ENCODE measurements around the gene RCN2. TPM values are rescaled to one million over a fixed set of nuclear protein-coding genes. Genes with fewer than 3 reads are reported as not detected.

Gene RCN2
- total and polyA plus RNA-seq, 2 donors = 42.9 to 108 TPM

GRCh38 chr15:76998663-76999285, 67.2 kb downstream of the RCN2 start:
- no peaks in the 10 kb centered on the region for H3K4me1 ChIP-seq (ENCODE audit: insufficient read depth)
- 80% methylated on average over 8 of the region's 8 CpGs for WGBS
- no peaks in the 10 kb centered on the region for H3K36me3 ChIP-seq (ENCODE audit: insufficient read depth)
- H3K4me3 ChIP-seq (ENCODE audit: low read depth, low read length) = no peak overlapping the region
- no peak for DNase-seq (ENCODE audit: extremely low spot score)
- no peak overlapping the region for H3K27ac ChIP-seq (ENCODE audit: low read depth)

- DNase-seq (ENCODE audit: extremely low spot score) = no peak
- Histone ChIP-seq H3K27ac (ENCODE audit: low read depth) (no peak overlapping the region), H3K36me3 (ENCODE audit: insufficient read depth) (no peaks in the 10 kb centered on the region), H3K4me3 (ENCODE audit: low read depth, low read length) (no peak overlapping the region), H3K4me1 (ENCODE audit: insufficient read depth) (no peaks in the 10 kb centered on the region)
- 86% methylated on average over 2 of the region's 2 CpGs for WGBS
Measured at GRCh38 chr15:76999996-77000395, 68.4 kb downstream of the RCN2 start.

GRCh38 chr15:77001351-77001750, 69.8 kb downstream of the RCN2 start:
- Histone ChIP-seq H3K36me3 (ENCODE audit: insufficient read depth) (no peaks in the 10 kb centered on the region), H3K4me1 (ENCODE audit: insufficient read depth) (no peaks in the 10 kb centered on the region), H3K27ac (ENCODE audit: low read depth) (no peak overlapping the region), H3K4me3 (ENCODE audit: low read depth, low read length) (no peak overlapping the region)
- WGBS = 73% methylated on average over 4 of the region's 4 CpGs
- no peak for DNase-seq (ENCODE audit: extremely low spot score)

GRCh38 chr15:77001966-77002365, 70.4 kb downstream of the RCN2 start:
- DNase-seq (ENCODE audit: extremely low spot score) = no peak
- Histone ChIP-seq H3K4me3 (ENCODE audit: low read depth, low read length) (no peak overlapping the region), H3K36me3 (ENCODE audit: insufficient read depth) (no peaks in the 10 kb centered on the region), H3K27ac (ENCODE audit: low read depth) (no peak overlapping the region), H3K4me1 (ENCODE audit: insufficient read depth) (no peaks in the 10 kb centered on the region)
- WGBS = 78% methylated on average over 4 of the region's 4 CpGs

- Histone ChIP-seq H3K4me1 (ENCODE audit: insufficient read depth) (no peaks in the 10 kb centered on the region), H3K36me3 (ENCODE audit: insufficient read depth) (no peaks in the 10 kb centered on the region), H3K27ac (ENCODE audit: low read depth) (no peak overlapping the region), H3K4me3 (ENCODE audit: low read depth, low read length) (no peak overlapping the region)
- WGBS = 75% methylated on average over 7 of the region's 7 CpGs
- no peak for DNase-seq (ENCODE audit: extremely low spot score)
Measured at GRCh38 chr15:77002436-77002835, 70.9 kb downstream of the RCN2 start.

- 78% methylated on average over 16 of the region's 16 CpGs for WGBS
- no peaks in the 10 kb centered on the region for H3K4me1 ChIP-seq (ENCODE audit: insufficient read depth)
- no peak overlapping the region for H3K4me3 ChIP-seq (ENCODE audit: low read depth, low read length)
- H3K36me3 ChIP-seq (ENCODE audit: insufficient read depth) = no peaks in the 10 kb centered on the region
- no peak for DNase-seq (ENCODE audit: extremely low spot score)
- no peak overlapping the region for H3K27ac ChIP-seq (ENCODE audit: low read depth)
Measured at GRCh38 chr15:77002954-77003912, 71.7 kb downstream of the RCN2 start.

Small RNA genes lying within 50 kb of the gene (small RNA-seq; reads per million reads assigned to genes)
- gene RN7SL278P = not detected

Other genes starting within 250 kb of the RCN2 start
- gene SCAPER, start 26.4 kb upstream of the RCN2 start, total RNA-seq = 38.3 TPM
- 15.1 TPM for gene SCAPER, start 26.4 kb upstream of the RCN2 start, polyA plus RNA-seq
- gene PSTPIP1, start 63.4 kb downstream of the RCN2 start, total RNA-seq = 1.2 TPM
- gene PSTPIP1, start 63.4 kb downstream of the RCN2 start, polyA plus RNA-seq = 4.5 TPM
- gene TSPAN3, start 139.4 kb downstream of the RCN2 start, total RNA-seq = 192 TPM
- gene TSPAN3, start 139.4 kb downstream of the RCN2 start, polyA plus RNA-seq = 160 TPM

All from urinary bladder (tissue), 4 donors.